Measurements from ENCODE around the gene KLLN.
"Not testable (repeated sequence)": the region's sequence is repeated elsewhere in the genome, so short reads cannot be mapped to it uniquely, and the experiment has no call there.

DNA sequence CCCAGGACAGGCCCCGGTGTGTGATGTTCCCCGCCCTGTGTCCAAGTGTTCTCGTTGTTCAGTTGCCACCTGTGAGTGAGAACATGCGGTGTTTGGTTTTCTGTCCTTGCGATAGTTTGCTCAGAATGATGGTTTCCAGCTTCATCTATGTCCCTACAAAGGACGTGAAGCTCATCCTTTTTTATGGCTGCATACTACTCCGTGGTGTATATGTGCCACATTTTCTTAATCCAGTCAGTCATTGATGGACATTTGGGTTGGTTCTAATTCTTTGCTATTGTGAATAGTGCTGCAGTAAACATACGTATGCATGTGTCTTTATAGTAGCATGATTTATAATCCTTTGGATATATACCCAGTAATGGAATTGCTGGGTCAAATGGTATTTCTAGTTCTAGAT, 34.6 kb upstream of the KLLN start:
- not testable (repeated sequence) for TF ChIP-seq POLR2AphosphoS5 (IDR thresholded peaks at IDR 0.05; ENCODE audit: borderline replicate concordance, low read depth, low read length); EZH2 (IDR thresholded peaks at IDR 0.05)
